ENCODE data around the gene PARN. TPM values are rescaled to one million over a fixed set of nuclear protein-coding genes. Genes with fewer than 3 reads are reported as not detected.
A peak's percentile ranks its signal among the peaks of the same experiment; 100 is the strongest.

The PARN gene
- total and polyA plus RNA-seq, 2 of the 4 experiments (the other 2 are of a cell fraction): 24.6 to 25.1 TPM

- no peak overlapping the region for H4K91ac ChIP-seq (ENCODE audit: insufficient read depth, low read depth, low read length)
- no peaks in the 10 kb centered on the region; the same call in 1 of the 2 replicates for H3K36me3 ChIP-seq (ENCODE audit: control insufficient read depth, insufficient read depth, low read length)
- no peak overlapping the region for H3K23ac ChIP-seq (ENCODE audit: low read depth, low read length)
- ATAC-seq (ENCODE audit: low read depth) (peak; percentile 50), DNase-seq (peak; percentile 73)
- peaks cover 11% of the 10 kb centered on the region for H3K4me1 ChIP-seq (ENCODE audit: control insufficient read depth, insufficient read depth, low read length)
- H2AK5ac ChIP-seq (ENCODE audit: low read depth, low read length): no peak overlapping the region
- H2BK20ac ChIP-seq (ENCODE audit: low read depth, low read length): no peak overlapping the region
- no CpG with 5 or more reads among the region's 5 CpGs for WGBS, 2 experiments (ENCODE audit: extremely low coverage in 2 of 2, insufficient read length in 1 of 2)
- H4K20me1 ChIP-seq (ENCODE audit: insufficient read depth, low read length): no peaks in the 10 kb centered on the region; the same call in 1 of the 2 replicates
- no peak overlapping the region for H2AFZ ChIP-seq (replicated peaks; ENCODE audit: low read length, poor library complexity)
- dilution Hi-C loops (cut with HindIII; ENCODE audit: low sequenced_read_pairs, unreplicated experiment) (no loop called here), intact Hi-C loops (cut with micrococcal nuclease) (no loop called here), in situ Hi-C loops (cut with MboI; ENCODE audit: low sequenced_read_pairs) (no loop called here)
- H3K27me3 ChIP-seq (ENCODE audit: control insufficient read depth, insufficient read depth, low read length): no peaks in the 10 kb centered on the region
- H3K27ac ChIP-seq (ENCODE audit: insufficient read depth, low read length): no peak overlapping the region
- ChIA-PET POLR2A (ENCODE audit: unreplicated experiment) (no interaction called here), CTCF (no interaction called here)
- TF ChIP-seq BHLHE40 (IDR thresholded peaks at IDR 0.05; ENCODE audit: low read depth, low read length): 0 out of 2 replicates have a peak, but pooled peaks have one; percentile 14
- no peak for TF ChIP-seq SMC3 (IDR thresholded peaks at IDR 0.05; ENCODE audit: low read depth, low read length)
- TF ChIP-seq RCOR1 (IDR thresholded peaks at IDR 0.05; ENCODE audit: insufficient replicate concordance, low read length): peak; percentile 54
- peak; percentile 56; the same call in 1 of the 2 replicates for TF ChIP-seq FOS (IDR thresholded peaks at IDR 0.05; ENCODE audit: low read depth, low read length)
- no peak for TF ChIP-seq RAD21 (IDR thresholded peaks at IDR 0.05; ENCODE audit: low read length)
- TF ChIP-seq MXI1 (IDR thresholded peaks at IDR 0.05; ENCODE audit: borderline replicate concordance, low read depth, low read length): no peak
- TF ChIP-seq, protein P1, sequence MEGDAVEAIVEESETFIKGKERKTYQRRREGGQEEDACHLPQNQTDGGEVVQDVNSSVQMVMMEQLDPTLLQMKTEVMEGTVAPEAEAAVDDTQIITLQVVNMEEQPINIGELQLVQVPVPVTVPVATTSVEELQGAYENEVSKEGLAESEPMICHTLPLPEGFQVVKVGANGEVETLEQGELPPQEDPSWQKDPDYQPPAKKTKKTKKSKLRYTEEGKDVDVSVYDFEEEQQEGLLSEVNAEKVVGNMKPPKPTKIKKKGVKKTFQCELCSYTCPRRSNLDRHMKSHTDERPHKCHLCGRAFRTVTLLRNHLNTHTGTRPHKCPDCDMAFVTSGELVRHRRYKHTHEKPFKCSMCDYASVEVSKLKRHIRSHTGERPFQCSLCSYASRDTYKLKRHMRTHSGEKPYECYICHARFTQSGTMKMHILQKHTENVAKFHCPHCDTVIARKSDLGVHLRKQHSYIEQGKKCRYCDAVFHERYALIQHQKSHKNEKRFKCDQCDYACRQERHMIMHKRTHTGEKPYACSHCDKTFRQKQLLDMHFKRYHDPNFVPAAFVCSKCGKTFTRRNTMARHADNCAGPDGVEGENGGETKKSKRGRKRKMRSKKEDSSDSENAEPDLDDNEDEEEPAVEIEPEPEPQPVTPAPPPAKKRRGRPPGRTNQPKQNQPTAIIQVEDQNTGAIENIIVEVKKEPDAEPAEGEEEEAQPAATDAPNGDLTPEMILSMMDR (conservative IDR thresholded peaks at IDR 0.05; ENCODE audit: low read depth, low read length): no peak
- no peak overlapping the region for H2BK5ac ChIP-seq (ENCODE audit: low read depth, low read length, poor library complexity, severe bottlenecking)
- no peak overlapping the region for H3K4me2 ChIP-seq (ENCODE audit: low read depth, low read length)
- H3K4me3 ChIP-seq (ENCODE audit: insufficient read depth, low read depth, low read length): no peak overlapping the region
- no peak overlapping the region for H2AK9ac ChIP-seq (replicated peaks; ENCODE audit: low read depth, low read length, poor library complexity)
- no peak overlapping the region for H4K8ac ChIP-seq (ENCODE audit: low read depth in 2 of 2, low read length in 2 of 2)
- H3K9me3 ChIP-seq (ENCODE audit: control insufficient read depth, insufficient read depth, low read length): no peaks in the 10 kb centered on the region
- H3K18ac ChIP-seq (ENCODE audit: low read depth, low read length): no peak overlapping the region
- peaks cover 12% of the 10 kb centered on the region for H3K9me1 ChIP-seq (ENCODE audit: insufficient read depth, low read length)
- no peaks in the 10 kb centered on the region; a peak in 1 of 4 replicates for H3K79me1 ChIP-seq (ENCODE audit: low read depth in 1 of 2, low read length in 2 of 2)
- no peak overlapping the region for H3K14ac ChIP-seq (replicated peaks; ENCODE audit: low read depth, low read length)
- H3K56ac ChIP-seq (ENCODE audit: extremely low read depth, insufficient read depth, low read length): no peak overlapping the region
- no peak overlapping the region for H3K4ac ChIP-seq (ENCODE audit: low read depth, low read length)
- no peak overlapping the region for H2BK120ac ChIP-seq (ENCODE audit: low read depth, low read length)
- no peak overlapping the region for H3K9ac ChIP-seq (ENCODE audit: low read depth, low read length)
- BruUV-seq (replicated peaks): no TSS peak
- H4K5ac ChIP-seq (ENCODE audit: low read depth, low read length): no peak overlapping the region
- no peak overlapping the region for H2BK15ac ChIP-seq (ENCODE audit: low read depth, low read length)
Measured at GRCh38 chr16:14455573-14455972, 174.5 kb downstream of the PARN start.
